ENCODE data around the gene PCDHB12. TPM values are rescaled to one million over a fixed set of nuclear protein-coding genes. Genes with fewer than 3 reads are reported as not detected.

PCDHB12 gene
- polyA plus RNA-seq, 1 donor = 4.6 TPM

- DNase-seq = no peak
Measured at GRCh38 chr5:141260458-141261237, 52.1 kb downstream of the PCDHB12 start.

DNA sequence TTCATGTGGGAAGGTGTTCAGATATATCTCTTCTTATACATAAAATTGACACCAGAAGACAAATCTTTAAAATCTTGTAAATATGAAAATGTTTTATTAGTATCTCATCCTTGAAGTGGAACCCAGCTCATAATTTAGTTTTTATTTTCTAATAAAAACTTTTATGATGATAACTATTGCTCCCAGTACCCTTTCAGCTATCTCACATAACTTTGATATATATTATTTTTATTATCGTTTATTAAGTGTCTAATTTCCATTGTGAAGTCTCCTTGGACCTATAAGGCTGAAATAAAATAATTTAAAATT, 52.7 kb downstream of the PCDHB12 start:
- DNase-seq = no peak

Other genes with a start within 250 kb of the PCDHB12 start
- 0.93 TPM for gene PCDHAC2, start 242.2 kb upstream of the PCDHB12 start, polyA plus RNA-seq (ENCODE audit: insufficient read length)
- 0.13 TPM for gene PCDHB1, start 157.3 kb upstream of the PCDHB12 start, polyA plus RNA-seq (ENCODE audit: insufficient read length)
- gene PCDHB2, start 114.1 kb upstream of the PCDHB12 start, polyA plus RNA-seq (ENCODE audit: insufficient read length) = 6.6 TPM
- gene PCDHB3, start 108.2 kb upstream of the PCDHB12 start, polyA plus RNA-seq (ENCODE audit: insufficient read length) = 2.3 TPM
- 1.9 TPM for gene PCDHB4, start 86.9 kb upstream of the PCDHB12 start, polyA plus RNA-seq (ENCODE audit: insufficient read length)
- 7.5 TPM for gene PCDHB5, start 73.5 kb upstream of the PCDHB12 start, polyA plus RNA-seq (ENCODE audit: insufficient read length)
- 3.5 TPM for gene PCDHB6, start 58.7 kb upstream of the PCDHB12 start, polyA plus RNA-seq (ENCODE audit: insufficient read length)
- 4.5 TPM for gene PCDHB7, start 36.1 kb upstream of the PCDHB12 start, polyA plus RNA-seq (ENCODE audit: insufficient read length)
- gene PCDHB8, start 30.9 kb upstream of the PCDHB12 start, polyA plus RNA-seq (ENCODE audit: insufficient read length) = 2.6 TPM
- 8.1 TPM for gene PCDHB16, start 26.3 kb upstream of the PCDHB12 start, polyA plus RNA-seq (ENCODE audit: insufficient read length)
- 4.3 TPM for gene PCDHB9, start 21.6 kb upstream of the PCDHB12 start, polyA plus RNA-seq (ENCODE audit: insufficient read length)
- gene PCDHB10, start 16.4 kb upstream of the PCDHB12 start, polyA plus RNA-seq (ENCODE audit: insufficient read length) = 7.2 TPM
- gene PCDHB11, start 9.1 kb upstream of the PCDHB12 start, polyA plus RNA-seq (ENCODE audit: insufficient read length) = 4.4 TPM
- gene PCDHB13, start 5.2 kb downstream of the PCDHB12 start, polyA plus RNA-seq (ENCODE audit: insufficient read length) = 9.3 TPM
- 11.3 TPM for gene PCDHB14, start 14.6 kb downstream of the PCDHB12 start, polyA plus RNA-seq (ENCODE audit: insufficient read length)
- gene PCDHB15, start 36.7 kb downstream of the PCDHB12 start, polyA plus RNA-seq (ENCODE audit: insufficient read length) = 12.5 TPM
- 0.23 TPM for gene SLC25A2, start 95.3 kb downstream of the PCDHB12 start, polyA plus RNA-seq (ENCODE audit: insufficient read length)
- 154 TPM for gene TAF7, start 112.1 kb downstream of the PCDHB12 start, polyA plus RNA-seq (ENCODE audit: insufficient read length)
- 1.1 TPM for gene PCDHGA1, start 121.8 kb downstream of the PCDHB12 start, polyA plus RNA-seq (ENCODE audit: insufficient read length)
- 6.8 TPM for gene PCDHGA2, start 130.0 kb downstream of the PCDHB12 start, polyA plus RNA-seq (ENCODE audit: insufficient read length)
- gene PCDHGA3, start 135.1 kb downstream of the PCDHB12 start, polyA plus RNA-seq (ENCODE audit: insufficient read length) = 2.9 TPM
- 1.9 TPM for gene PCDHGB1, start 141.4 kb downstream of the PCDHB12 start, polyA plus RNA-seq (ENCODE audit: insufficient read length)
- gene PCDHGA4, start 146.3 kb downstream of the PCDHB12 start, polyA plus RNA-seq (ENCODE audit: insufficient read length) = 2.6 TPM
- gene PCDHGB2, start 151.3 kb downstream of the PCDHB12 start, polyA plus RNA-seq (ENCODE audit: insufficient read length) = 4.0 TPM
- 2.7 TPM for gene PCDHGA5, start 155.4 kb downstream of the PCDHB12 start, polyA plus RNA-seq (ENCODE audit: insufficient read length)
- 2.8 TPM for gene PCDHGB3, start 161.5 kb downstream of the PCDHB12 start, polyA plus RNA-seq (ENCODE audit: insufficient read length)
- 8.1 TPM for gene PCDHGA6, start 165.2 kb downstream of the PCDHB12 start, polyA plus RNA-seq (ENCODE audit: insufficient read length)
- 2.2 TPM for gene PCDHGA7, start 174.0 kb downstream of the PCDHB12 start, polyA plus RNA-seq (ENCODE audit: insufficient read length)
- gene PCDHGB4, start 179.0 kb downstream of the PCDHB12 start, polyA plus RNA-seq (ENCODE audit: insufficient read length) = 7.6 TPM
- 0.60 TPM for gene PCDHGA8, start 183.9 kb downstream of the PCDHB12 start, polyA plus RNA-seq (ENCODE audit: insufficient read length)
- gene PCDHGB5, start 189.2 kb downstream of the PCDHB12 start, polyA plus RNA-seq (ENCODE audit: insufficient read length) = 10.9 TPM
- gene PCDHGA9, start 194.1 kb downstream of the PCDHB12 start, polyA plus RNA-seq (ENCODE audit: insufficient read length) = 6.5 TPM
- 7.3 TPM for gene PCDHGB6, start 199.3 kb downstream of the PCDHB12 start, polyA plus RNA-seq (ENCODE audit: insufficient read length)
- gene PCDHGA10, start 204.3 kb downstream of the PCDHB12 start, polyA plus RNA-seq (ENCODE audit: insufficient read length) = 3.7 TPM
- gene PCDHGB7, start 209.0 kb downstream of the PCDHB12 start, polyA plus RNA-seq (ENCODE audit: insufficient read length) = 17.3 TPM
- gene PCDHGA11, start 212.3 kb downstream of the PCDHB12 start, polyA plus RNA-seq (ENCODE audit: insufficient read length) = 5.1 TPM
- 1.5 TPM for gene PCDHGA12, start 221.8 kb downstream of the PCDHB12 start, polyA plus RNA-seq (ENCODE audit: insufficient read length)

Measured in left kidney (tissue), 2 donors.